HG03135 (cell line): ENCODE results near the gene ZMAT3.
"Not testable (repeated sequence)": the region's sequence is repeated elsewhere in the genome, so short reads cannot be mapped to it uniquely, and the experiment has no call there.

ENCODE experiments used
- ATAC-seq: cut with Tn5 transposase; IDR thresholded peaks from one replicate; pipeline ENCODE4 v1.9.1; 2021; ENCODE audit warnings: mild to moderate bottlenecking, moderate library complexity; ENCODE audit not compliant: unreplicated experiment

The ZMAT3 gene

GRCh38 chr3:179071323-179072099, at the start of gene ZMAT3:
Gene ZMAT3 (minus strand): TSS chr3:179071809. CDS start chr3:179067752, 4,057 bp downstream.
- peak; percentile 62 for ATAC-seq

DNA sequence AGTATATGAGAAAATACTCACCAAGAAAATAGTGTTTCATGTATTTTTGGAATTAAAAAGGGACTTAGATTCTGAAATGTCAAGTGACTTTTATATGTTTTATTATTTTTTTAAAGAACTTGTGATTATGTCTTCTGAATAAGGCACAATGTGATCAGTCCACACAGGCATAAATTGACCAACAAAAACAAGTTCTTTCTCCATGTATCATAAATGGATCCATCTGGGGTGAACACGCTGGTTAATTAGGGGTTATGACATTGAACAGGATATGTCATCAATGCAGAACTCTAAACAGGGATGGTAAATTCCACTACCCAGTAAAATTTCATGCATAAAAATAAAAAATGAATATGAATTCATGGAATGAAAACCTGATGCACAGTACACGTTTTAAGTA, 45.2 kb upstream of the ZMAT3 start:
- ATAC-seq = no peak

DNA sequence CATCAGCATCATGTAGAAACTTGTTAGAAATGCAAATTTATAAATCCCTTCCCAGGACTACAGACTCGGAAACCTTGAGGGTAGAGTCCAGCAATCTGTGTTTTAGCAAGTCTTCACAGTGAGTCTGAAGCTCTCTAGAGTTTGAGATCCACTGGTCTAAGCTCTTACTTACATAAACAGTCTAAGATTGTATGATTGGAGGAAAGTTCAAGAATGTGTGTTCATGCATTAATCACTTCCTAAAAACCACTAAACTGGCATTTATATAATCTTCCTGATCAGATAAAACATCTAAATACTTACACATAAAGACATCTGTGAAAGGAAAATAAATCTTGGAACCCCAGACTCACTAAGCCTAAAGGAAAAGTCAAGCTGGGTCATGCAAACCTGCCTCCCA, 43.8 kb upstream of the ZMAT3 start:
- not testable (repeated sequence) for ATAC-seq

- no peak for ATAC-seq
Observed at GRCh38 chr3:179113903-179114302, 42.3 kb upstream of the ZMAT3 start.

DNA sequence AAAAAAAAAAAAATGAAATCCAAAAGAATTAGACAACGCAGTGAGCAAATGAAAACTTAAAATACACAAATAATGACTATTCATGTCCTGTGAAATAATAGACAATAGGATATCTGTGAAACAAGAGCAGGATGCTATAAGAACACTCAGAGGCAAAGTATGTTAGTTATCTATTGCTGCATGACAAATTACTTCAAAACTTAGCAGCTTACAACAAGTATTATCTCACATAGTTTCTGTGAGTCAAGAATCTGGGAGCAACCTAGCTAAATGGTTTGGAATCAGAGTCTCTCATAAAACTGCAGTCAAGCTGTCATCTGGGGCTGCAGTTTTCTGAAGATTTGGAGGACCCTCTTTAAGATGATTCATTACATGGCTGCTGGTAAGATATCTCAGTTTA, 36.5 kb upstream of the ZMAT3 start:
- no peak for ATAC-seq

DNA sequence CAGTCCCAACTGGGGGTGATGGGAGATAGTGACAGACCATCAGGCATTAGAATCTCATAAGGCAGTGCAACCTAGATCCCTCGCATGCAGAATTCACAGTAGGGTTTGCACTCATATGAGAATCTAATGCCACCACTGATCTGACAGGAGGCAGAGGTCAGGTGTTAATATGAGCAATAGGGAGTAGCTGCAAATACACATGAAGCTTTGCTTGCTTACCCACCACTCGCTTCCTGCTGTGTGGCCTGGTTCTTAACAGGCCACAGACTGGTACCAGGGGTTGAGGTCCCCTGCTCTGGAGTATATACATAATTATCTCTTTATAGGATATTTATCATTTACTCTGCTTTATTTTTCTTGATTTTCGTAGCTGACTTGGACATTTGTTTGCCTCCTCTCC, 36.0 kb upstream of the ZMAT3 start:
- ATAC-seq = no peak

DNA sequence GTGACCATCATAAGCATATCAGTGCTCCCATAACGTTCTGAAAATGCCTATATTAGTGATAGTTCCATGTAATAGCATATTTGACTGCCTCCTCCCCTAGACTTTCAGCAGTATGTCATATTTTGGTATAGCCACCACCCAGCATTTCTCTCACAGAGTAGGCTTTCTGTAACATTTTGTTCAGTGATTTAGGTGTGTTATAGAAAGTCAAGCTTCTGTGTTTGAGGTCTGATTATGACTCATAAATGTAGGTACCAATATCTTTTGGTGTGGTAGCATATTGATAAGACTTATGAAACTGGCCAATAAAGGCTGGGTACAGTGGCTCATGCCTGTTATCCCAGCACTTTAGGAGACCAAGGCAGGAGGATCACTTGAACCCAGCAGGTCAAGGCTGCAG, 34.3 kb upstream of the ZMAT3 start:
- no peak for ATAC-seq

DNA sequence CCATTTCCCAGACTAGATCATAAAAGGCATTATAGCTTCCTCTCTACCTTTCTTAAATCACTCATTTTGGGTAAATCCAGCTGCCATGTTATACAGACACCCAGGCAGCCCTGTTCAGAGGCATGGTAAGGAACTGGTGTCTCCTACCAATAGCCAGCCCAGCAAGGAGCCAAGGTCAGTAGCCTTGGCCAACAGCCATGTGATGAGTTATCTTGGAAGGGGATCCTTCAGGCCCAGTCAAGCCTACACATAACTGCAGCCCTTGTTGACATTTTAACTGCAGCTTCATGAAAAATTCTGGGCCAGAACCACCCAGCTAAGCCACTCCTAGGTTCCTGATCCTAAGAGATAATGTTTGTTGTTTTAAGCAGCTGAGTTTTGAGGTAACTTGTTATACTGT, 29.0 kb upstream of the ZMAT3 start:
- no peak for ATAC-seq

DNA sequence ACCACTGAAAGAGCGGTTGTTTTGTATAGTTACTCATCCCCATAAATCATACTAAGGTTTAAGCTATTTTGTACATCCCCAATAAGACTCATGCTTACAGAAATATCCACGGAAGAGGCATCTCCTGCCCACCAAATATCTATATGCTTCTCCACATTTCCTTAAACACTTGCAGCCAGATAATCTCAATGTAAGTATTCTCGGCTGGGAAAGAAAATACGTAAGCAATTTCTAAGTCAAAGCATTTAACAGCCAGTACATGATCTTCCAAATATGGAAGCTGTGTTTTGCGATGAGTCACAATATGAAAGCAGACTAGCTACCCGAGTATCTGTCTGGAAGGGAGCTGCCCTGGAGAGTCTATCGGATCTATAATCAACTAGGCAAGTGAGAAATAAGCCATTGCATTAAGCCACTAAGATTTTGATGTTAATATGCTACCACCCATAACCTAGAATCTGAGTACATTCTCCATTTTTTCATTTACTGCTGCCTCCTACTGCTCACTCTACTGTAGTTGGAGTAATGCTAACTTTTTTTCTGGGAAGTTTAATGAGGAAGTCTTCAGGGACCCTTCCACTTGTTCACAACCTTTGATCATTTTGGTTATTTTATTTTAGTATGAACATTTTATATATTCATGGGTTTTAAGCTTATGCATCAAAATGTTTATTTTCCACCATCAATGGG, 26.9 kb upstream of the ZMAT3 start:
- ATAC-seq = no peak

- no peak for ATAC-seq
Observed at GRCh38 chr3:179093807-179094206, 22.2 kb upstream of the ZMAT3 start.

- ATAC-seq = peak; percentile 67
Observed at GRCh38 chr3:179091113-179091512, 19.5 kb upstream of the ZMAT3 start.

- no peak for ATAC-seq
Observed at GRCh38 chr3:179088306-179088705, 16.7 kb upstream of the ZMAT3 start.

DNA sequence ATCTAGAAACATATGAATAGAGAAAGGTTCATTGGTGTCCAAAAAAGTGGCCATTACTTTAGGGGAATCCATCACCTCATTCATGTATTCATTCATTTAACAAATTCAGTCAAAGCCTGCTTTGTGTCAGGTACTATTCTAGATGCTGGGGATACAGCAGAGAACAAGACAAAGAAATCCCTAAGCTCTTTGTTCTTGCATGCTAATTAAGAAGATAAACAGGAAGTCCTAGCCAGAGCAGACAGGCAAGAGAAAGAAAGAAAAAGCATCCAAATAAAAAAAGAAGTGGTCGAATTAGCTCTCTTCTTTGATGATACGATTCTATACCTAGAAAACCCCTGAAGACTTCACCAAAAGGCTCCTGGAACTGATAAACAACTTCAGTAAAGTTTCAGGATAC, 12.4 kb upstream of the ZMAT3 start:
- ATAC-seq = peak; percentile 55

- no peak for ATAC-seq
Observed at GRCh38 chr3:179082416-179082815, 10.8 kb upstream of the ZMAT3 start.

DNA sequence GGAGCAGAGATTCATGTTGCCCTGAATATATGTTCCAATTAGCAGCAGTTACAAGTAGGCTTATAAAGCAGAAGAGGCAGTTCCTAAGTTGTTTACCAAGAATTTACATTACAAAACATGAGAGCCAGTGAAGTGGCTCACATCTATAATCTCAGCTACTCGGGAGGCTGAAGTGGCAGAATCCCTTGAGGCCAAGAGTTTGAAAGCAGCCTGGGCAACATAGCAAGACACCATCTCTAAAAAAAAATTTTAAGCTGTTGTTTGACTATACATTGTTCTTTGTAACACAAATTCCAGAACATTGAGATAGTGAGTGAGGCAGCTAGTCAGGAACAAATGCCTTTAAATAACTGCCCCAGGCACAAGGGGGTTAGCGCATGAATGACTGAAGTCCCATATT, 10.3 kb upstream of the ZMAT3 start:
- no peak for ATAC-seq

- ATAC-seq = no peak
Observed at GRCh38 chr3:179079537-179079936, 7.9 kb upstream of the ZMAT3 start.

- ATAC-seq = no peak
Observed at GRCh38 chr3:179076243-179077027, 4.8 kb upstream of the ZMAT3 start.

GRCh38 chr3:179074656-179075055, 3.0 kb upstream of the ZMAT3 start:
- no peak for ATAC-seq

DNA sequence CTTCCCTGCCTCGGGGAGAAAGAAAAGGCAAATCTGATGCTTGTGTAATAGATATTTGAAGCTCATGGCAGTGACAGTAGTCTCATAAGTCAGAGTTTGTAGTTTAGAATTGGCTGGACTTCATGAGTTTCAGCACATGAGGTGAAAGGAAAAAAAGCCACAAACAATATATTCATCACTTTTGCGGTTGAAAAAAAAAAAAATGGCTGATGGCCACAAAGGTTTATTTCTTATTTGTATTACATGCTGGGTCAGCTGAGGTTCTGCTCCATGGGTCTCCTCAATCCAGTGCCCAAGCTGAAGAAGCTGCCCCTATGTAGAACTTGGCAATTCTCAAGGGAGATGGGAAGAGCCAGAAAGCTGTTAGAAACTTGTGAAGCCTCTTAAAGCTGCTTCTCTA, 2.2 kb upstream of the ZMAT3 start:
- no peak for ATAC-seq

- ATAC-seq = peak; percentile 26
Observed at GRCh38 chr3:179072100-179072438, 460 bp upstream of the ZMAT3 start.

- no peak for ATAC-seq
Observed at GRCh38 chr3:179071027-179071322, 634 bp downstream of the ZMAT3 start.

GRCh38 chr3:179069762-179070390, 1.7 kb downstream of the ZMAT3 start:
- ATAC-seq = no peak
